Right atrium auricular region (tissue), 2 donors: ENCODE data around the gene ASIC4. TPM values are rescaled to one million over a fixed set of nuclear protein-coding genes. Genes with fewer than 3 reads are reported as not detected.

ENCODE experiments used
- DNase-seq: peaks from one replicate; pipeline ENCODE4 v3.0.0-alpha.2; 2019; ENCODE audit warnings: low spot score
- H3K27ac ChIP-seq, 2 donors: fragments of 200-600 bp; sonication (generic); 1 replicate in 1 of 2; 2 replicates in 1 of 2; pipeline ENCODE4 v1.5.1; 2016 to 2019
- H3K27me3 ChIP-seq, 2 donors: fragments of 200-600 bp; sonication (generic); one replicate each; pipeline versions ENCODE4 v1.5.1 to v1.6.0; 2017 to 2019
- H3K36me3 ChIP-seq: fragments of 200-600 bp; sonication (generic); one replicate; pipeline ENCODE4 v1.5.1; 2016
- H3K4me1 ChIP-seq, 2 donors: fragments of 200-600 bp; sonication (generic); one replicate each; pipeline versions ENCODE4 v1.5.1 to v1.6.0; 2017 to 2019
- H3K4me3 ChIP-seq, 2 donors: fragments of 200-600 bp; sonication (generic); 1 replicate in 1 of 2; 2 replicates in 1 of 2; pipeline ENCODE4 v1.5.1; 2017 to 2019; ENCODE audit warnings: mild to moderate bottlenecking in 1 of 2, moderate library complexity in 1 of 2
- H3K9me3 ChIP-seq, 2 donors: fragments of 200-600 bp; sonication (generic); one replicate each; pipeline ENCODE4 v1.5.1; 2019
- total RNA-seq, 2 donors: library from RNA; depleted of rRNA; stranded (reverse); fragments of >200 nt; gene quantifications; one replicate each; pipeline ENCODE4 v1.1.0, GENCODE V29; 2016
- TF ChIP-seq, protein P1 (sequence below), 2 donors: fragments of 200-600 bp; sonication (generic); IDR thresholded peaks; one replicate each; pipeline ENCODE4 v1.5.1; 2019; ENCODE audit warnings: antibody characterized with exemption in 2 of 2

ASIC4 gene
- total RNA-seq, 2 donors from 2014 or later = not detected

DNA sequence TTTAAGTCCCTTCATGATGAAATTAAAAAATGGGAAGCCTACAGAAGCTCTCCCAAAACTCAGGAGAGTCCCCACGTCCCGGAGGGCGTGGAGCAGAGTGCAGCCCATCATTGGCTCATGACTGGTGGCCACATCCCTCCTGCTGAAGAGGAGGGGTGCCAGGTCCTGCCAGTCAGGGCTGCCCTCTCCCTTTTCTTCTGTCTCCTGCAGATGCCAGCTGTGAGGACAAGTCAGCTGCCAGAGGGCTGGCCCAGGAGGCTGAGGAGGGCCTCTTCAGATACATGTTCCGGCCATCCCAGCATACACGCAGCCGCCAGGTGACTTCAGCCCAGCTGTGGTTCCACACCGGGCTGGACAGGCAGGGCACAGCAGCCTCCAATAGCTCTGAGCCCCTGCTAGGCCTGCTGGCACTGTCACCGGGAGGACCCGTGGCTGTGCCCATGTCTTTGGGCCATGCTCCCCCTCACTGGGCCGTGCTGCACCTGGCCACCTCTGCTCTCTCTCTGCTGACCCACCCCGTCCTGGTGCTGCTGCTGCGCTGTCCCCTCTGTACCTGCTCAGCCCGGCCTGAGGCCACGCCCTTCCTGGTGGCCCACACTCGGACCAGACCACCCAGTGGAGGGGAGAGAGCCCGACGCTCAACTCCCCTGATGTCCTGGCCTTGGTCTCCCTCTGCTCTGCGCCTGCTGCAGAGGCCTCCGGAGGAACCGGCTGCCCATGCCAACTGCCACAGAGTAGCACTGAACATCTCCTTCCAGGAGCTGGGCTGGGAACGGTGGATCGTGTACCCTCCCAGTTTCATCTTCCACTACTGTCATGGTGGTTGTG lies 60.4 kb downstream of the ASIC4 start:
- Histone ChIP-seq H3K4me3 (no peak overlapping the region), H3K27ac (peak overlapping the region; percentile 13 to 14), H3K4me1 (peaks cover 0 to 16% of the 10 kb centered on the region in 2 donors), H3K9me3 (no peaks in the 10 kb centered on the region), H3K27me3 (no peaks in the 10 kb centered on the region), H3K36me3 (no peaks in the 10 kb centered on the region)
- TF ChIP-seq, protein P1, sequence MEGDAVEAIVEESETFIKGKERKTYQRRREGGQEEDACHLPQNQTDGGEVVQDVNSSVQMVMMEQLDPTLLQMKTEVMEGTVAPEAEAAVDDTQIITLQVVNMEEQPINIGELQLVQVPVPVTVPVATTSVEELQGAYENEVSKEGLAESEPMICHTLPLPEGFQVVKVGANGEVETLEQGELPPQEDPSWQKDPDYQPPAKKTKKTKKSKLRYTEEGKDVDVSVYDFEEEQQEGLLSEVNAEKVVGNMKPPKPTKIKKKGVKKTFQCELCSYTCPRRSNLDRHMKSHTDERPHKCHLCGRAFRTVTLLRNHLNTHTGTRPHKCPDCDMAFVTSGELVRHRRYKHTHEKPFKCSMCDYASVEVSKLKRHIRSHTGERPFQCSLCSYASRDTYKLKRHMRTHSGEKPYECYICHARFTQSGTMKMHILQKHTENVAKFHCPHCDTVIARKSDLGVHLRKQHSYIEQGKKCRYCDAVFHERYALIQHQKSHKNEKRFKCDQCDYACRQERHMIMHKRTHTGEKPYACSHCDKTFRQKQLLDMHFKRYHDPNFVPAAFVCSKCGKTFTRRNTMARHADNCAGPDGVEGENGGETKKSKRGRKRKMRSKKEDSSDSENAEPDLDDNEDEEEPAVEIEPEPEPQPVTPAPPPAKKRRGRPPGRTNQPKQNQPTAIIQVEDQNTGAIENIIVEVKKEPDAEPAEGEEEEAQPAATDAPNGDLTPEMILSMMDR (IDR thresholded peaks at IDR 0.05) = no peak
- DNase-seq = no peak

DNA sequence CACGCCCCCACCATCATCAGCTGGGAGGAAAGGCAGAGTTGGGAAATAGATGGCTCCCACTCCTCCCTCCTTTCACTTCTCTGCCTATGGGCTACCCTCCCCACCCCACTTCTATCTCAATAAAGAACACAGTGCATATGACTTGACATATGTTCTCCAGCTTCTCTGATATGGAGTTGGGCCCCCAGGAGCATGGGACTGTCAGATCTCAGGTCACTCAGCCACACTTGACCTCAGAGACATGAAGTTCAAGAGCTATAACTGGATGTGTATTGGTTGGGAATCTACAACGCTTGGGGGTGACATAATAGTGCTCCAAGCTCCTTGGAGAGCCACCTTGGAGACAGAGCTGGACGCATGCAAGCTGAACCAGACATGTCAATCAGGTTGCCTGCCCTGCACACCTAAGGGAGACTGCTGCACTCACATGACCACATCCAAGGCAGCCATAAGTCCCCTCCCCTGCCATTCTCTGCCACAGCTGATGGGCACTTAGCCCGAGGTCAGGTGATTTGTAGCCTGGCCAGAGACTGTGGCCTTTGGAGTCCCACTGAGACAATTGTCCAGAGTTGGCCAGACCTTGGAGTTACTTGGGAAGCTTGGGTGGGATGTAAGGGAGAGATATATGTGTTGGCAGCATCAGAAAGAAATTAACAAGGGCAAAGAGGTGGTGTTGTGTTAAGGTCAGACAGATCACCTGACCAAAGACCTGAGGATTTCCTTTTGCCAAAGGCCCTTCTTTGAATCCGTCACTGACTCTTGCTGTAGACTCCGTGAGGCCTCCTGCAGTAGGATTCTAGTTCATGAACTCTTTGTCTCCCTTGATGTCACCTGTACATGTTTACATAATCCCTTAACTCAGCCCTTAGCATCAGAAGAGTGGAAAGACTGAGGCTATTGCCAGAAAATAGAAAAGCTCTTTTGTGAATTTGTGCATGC lies 61.6 kb downstream of the ASIC4 start:
- peaks cover 0 to 10% of the 10 kb centered on the region in 2 donors for H3K4me1 ChIP-seq
- no peaks in the 10 kb centered on the region for H3K36me3 ChIP-seq
- TF ChIP-seq, protein P1 (IDR thresholded peaks at IDR 0.05) = no peak
- H3K27ac ChIP-seq = no peak overlapping the region
- H3K4me3 ChIP-seq = no peak overlapping the region
- H3K9me3 ChIP-seq = no peaks in the 10 kb centered on the region
- no peak for DNase-seq
- no peaks in the 10 kb centered on the region for H3K27me3 ChIP-seq

DNA sequence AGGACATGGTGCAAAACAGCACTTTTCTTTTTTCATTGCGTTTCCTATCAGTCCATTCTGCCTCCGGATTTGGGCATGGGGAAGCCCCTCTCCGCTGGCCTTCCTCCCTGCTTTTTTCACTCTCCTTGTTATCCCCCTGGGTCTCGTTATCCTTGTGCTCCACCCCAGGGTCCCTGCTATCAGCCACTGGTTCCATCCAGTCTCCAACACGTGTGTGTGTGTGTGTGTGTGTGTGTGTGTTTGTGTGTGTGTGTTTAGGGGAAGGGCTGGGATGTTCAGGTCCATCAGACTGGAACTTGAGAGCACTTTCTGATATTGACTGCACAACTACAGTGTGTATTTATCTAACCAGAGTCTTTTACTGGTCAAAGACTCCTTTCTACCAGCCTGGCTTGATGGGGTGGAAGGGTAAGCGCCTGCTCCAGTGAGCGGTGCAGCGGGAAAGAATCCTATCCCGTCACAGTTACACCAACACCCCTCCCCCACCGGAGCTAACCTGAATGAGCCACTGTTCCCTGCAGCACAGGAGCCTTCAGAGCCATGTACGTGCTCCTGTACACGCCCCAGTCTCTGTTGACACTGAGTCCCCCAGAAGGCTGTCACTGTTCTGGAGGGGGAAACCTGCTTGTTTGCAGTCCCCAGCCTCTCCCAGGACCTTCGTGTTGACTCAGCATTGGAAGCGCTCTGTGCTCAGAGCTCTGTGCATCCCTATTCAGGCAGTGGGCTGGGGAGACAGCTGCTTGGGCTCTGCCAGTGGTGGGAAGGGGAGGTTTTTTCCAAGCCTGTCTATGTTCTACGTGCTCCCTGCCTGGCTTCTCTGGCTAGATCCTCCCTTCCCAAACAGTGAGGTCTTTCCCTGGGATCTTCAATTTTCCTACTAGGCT lies 62.5 kb downstream of the ASIC4 start:
- H3K36me3 ChIP-seq = no peaks in the 10 kb centered on the region
- no peaks in the 10 kb centered on the region for H3K9me3 ChIP-seq
- no peak for DNase-seq
- no peak overlapping the region for H3K4me3 ChIP-seq
- no peaks in the 10 kb centered on the region for H3K27me3 ChIP-seq
- no peak overlapping the region for H3K27ac ChIP-seq
- TF ChIP-seq, protein P1 (IDR thresholded peaks at IDR 0.05) = no peak
- peaks cover 0 to 6% of the 10 kb centered on the region in 2 donors for H3K4me1 ChIP-seq

DNA sequence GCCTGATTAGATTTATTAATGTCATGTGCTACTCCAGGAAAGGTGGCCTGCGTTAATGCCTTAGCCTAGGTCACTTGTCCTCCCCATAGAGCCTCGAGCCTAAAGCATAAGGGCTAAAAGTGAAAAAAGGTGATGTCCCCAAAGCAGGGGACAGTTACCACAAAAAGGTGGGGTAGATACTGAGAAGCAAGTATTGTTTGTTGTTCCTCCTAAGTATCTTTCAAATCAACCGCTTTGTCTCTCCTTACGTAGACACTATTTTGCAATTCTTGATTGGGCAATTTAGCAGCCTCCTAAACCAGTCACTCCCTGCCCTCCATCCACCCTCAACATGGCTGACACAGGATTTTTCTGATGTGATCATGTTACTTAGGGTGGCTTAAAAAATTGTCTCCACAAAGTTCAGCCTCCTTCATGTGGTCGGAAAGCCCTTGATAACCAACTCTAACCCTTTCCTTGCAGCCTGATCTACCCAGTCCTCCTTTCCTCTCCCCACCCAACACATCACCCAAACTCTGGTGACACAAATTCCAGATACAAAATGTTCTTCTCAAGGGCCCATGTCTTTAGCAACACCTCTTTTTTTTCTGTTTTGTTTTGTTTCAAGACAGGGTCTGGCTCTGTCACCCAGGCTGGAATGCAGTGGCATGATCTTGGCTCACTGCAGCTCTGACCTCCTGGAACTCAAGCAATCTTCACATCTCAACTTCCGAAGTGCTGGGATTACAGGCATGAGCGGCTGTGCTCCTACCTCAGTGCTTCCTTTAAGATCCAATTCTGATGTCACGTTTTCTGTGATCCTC lies 64.7 kb downstream of the ASIC4 start:
- Histone ChIP-seq H3K36me3 (no peaks in the 10 kb centered on the region), H3K27ac (peak overlapping the region in 1 of 2 donors; percentile 7), H3K27me3 (no peaks in the 10 kb centered on the region), H3K4me1 (no peaks in the 10 kb centered on the region), H3K9me3 (no peaks in the 10 kb centered on the region), H3K4me3 (no peak overlapping the region)
- no peak for DNase-seq
- TF ChIP-seq, protein P1 (IDR thresholded peaks at IDR 0.05) = no peak
